AG09319 (cell line): ENCODE measurements around the gene XRCC3.

ENCODE experiments used
- DNase-seq: peaks from one replicate; pipeline ENCODE4 v3.0.0-alpha.2; 2010; ENCODE audit warnings: low read depth; ENCODE audit errors: extremely low read depth
- CTCF ChIP-seq: IDR thresholded peaks from 2 replicates; pipeline ENCODE4 v1.5.1; 2011; ENCODE audit warnings: low read depth, mild to moderate bottlenecking, inconsistent platforms, low read length, moderate library complexity

Gene XRCC3

GRCh38 chr14:103688906-103689902, 26.0 kb downstream of the XRCC3 start:
- TF ChIP-seq CTCF, result no peak
- no peak for DNase-seq

GRCh38 chr14:103688441-103688840, 26.8 kb downstream of the XRCC3 start:
- DNase-seq, result no peak
- TF ChIP-seq CTCF, result no peak

- DNase-seq, result no peak
- no peak for TF ChIP-seq CTCF
Observed at GRCh38 chr14:103687712-103688111, 27.5 kb downstream of the XRCC3 start.

GRCh38 chr14:103686831-103687485, 28.3 kb downstream of the XRCC3 start:
- no peak for DNase-seq
- no peak for TF ChIP-seq CTCF

- no peak for DNase-seq
- no peak for TF ChIP-seq CTCF
Observed at GRCh38 chr14:103685276-103686211, 29.7 kb downstream of the XRCC3 start.

- no peak for DNase-seq
- TF ChIP-seq CTCF, result no peak
Observed at GRCh38 chr14:103684871-103685270, 30.4 kb downstream of the XRCC3 start.
